ENCODE results near the gene USP4.

GRCh38 chr3:49283997-49284396 is 55.9 kb downstream of the USP4 start:
- no peak for TF ChIP-seq CTCF (IDR thresholded peaks at IDR 0.05)
- no peak for TF ChIP-seq POLR2A (IDR thresholded peaks at IDR 0.05)
